Vagina (tissue), 2 donors: ENCODE results near the gene LIMCH1.

Source experiments
- POLR2AphosphoS5 ChIP-seq, 2 donors: sonication (generic); formaldehyde crosslinking; IDR thresholded peaks; one replicate each; pipeline ENCODE4 v1.9.0; 2017; ENCODE audit warnings: antibody characterized with exemption in 2 of 2, mild to moderate bottlenecking in 2 of 2, low read depth in 1 of 2; ENCODE audit not compliant: insufficient read depth in 1 of 2
- TF ChIP-seq, protein P1 (sequence below), 3 experiments: fragments of 450-650 bp in 2 of 3; fragments of 200-600 bp in 1 of 3; sonication (generic) in 1 of 3; IDR thresholded peaks; one replicate each; pipeline ENCODE4 v1.5.1; 2017 to 2019; ENCODE audit warnings: antibody characterized with exemption in 3 of 3, mild to moderate bottlenecking in 2 of 3, moderate library complexity in 2 of 3

DNA sequence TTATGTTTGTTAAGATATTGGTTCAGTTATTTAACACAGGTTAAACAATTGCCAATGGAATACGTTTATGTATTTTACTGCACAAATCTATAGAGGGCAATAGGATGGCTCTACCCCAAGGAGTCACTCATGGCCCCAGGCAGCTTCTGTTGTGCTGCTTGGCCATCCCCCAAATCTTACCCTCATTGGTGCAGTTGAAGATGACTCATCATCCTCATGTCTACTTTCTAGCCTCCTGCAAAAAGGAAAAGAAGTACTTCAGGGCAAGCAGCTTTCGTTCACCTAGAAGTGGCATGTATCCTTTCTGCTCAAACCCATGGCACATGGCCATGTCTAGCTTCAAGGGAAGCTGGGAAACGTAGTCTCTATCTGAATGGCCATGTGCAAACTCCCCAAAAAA, 196.4 kb downstream of the LIMCH1 start:
- TF ChIP-seq, protein P1, sequence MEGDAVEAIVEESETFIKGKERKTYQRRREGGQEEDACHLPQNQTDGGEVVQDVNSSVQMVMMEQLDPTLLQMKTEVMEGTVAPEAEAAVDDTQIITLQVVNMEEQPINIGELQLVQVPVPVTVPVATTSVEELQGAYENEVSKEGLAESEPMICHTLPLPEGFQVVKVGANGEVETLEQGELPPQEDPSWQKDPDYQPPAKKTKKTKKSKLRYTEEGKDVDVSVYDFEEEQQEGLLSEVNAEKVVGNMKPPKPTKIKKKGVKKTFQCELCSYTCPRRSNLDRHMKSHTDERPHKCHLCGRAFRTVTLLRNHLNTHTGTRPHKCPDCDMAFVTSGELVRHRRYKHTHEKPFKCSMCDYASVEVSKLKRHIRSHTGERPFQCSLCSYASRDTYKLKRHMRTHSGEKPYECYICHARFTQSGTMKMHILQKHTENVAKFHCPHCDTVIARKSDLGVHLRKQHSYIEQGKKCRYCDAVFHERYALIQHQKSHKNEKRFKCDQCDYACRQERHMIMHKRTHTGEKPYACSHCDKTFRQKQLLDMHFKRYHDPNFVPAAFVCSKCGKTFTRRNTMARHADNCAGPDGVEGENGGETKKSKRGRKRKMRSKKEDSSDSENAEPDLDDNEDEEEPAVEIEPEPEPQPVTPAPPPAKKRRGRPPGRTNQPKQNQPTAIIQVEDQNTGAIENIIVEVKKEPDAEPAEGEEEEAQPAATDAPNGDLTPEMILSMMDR (IDR thresholded peaks at IDR 0.05), result no peak
- no peak for TF ChIP-seq POLR2AphosphoS5 (IDR thresholded peaks at IDR 0.05; ENCODE audit: insufficient read depth in 1 of 2, low read depth in 1 of 2)
